Measurements from ENCODE around the gene TSPAN14.

TSPAN14 gene

GRCh38 chr10:80569131-80569895 is 115.2 kb downstream of the TSPAN14 start:
- ATAC-seq (ENCODE audit: low read depth) (no peak), DNase-seq (ENCODE audit: low spot score) (no peak)
- H3K4me3 ChIP-seq (ENCODE audit: severe bottlenecking), result no peak overlapping the region
- TF ChIP-seq CTCF (IDR thresholded peaks at IDR 0.05; ENCODE audit: poor library complexity, severe bottlenecking), result no peak
- H3K9me3 ChIP-seq (ENCODE audit: severe bottlenecking), result no peaks in the 10 kb centered on the region
- no peak overlapping the region for H3K27ac ChIP-seq (ENCODE audit: poor library complexity, severe bottlenecking)
- no peaks in the 10 kb centered on the region for H3K4me1 ChIP-seq (ENCODE audit: insufficient read depth, poor library complexity, severe bottlenecking)
- H3K27me3 ChIP-seq (ENCODE audit: insufficient read depth, poor library complexity, severe bottlenecking), result no peaks in the 10 kb centered on the region
- no peaks in the 10 kb centered on the region for H3K36me3 ChIP-seq (ENCODE audit: low read depth)

DNA sequence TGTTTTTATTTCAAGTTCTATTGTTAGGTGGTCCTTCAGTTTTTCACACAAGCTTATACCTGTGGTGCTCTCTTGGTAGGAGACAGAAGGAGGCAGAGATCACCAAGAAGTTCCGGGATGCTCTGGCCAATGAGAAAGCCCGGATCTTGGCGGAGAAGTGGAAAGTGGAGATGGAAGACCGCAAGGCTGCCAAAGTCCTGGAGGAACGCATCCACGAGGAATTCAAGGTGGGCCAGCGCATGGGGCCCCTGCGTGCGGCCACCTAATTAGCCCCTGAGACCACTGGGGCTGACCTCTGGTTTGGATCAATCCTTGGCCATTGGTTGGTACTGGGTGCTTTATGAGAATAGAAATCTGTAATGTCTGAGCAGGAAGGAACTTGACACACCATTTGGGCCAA is 117.2 kb downstream of the TSPAN14 start:
- H3K4me1 ChIP-seq (ENCODE audit: insufficient read depth, poor library complexity, severe bottlenecking), result no peaks in the 10 kb centered on the region
- no peak for ATAC-seq (ENCODE audit: low read depth)
- no peak for TF ChIP-seq CTCF (IDR thresholded peaks at IDR 0.05; ENCODE audit: poor library complexity, severe bottlenecking)
- no peaks in the 10 kb centered on the region for H3K27me3 ChIP-seq (ENCODE audit: insufficient read depth, poor library complexity, severe bottlenecking)
- no peak for DNase-seq (ENCODE audit: low spot score)
- H3K36me3 ChIP-seq (ENCODE audit: low read depth), result no peaks in the 10 kb centered on the region
- no peak overlapping the region for H3K4me3 ChIP-seq (ENCODE audit: severe bottlenecking)
- no peak overlapping the region for H3K27ac ChIP-seq (ENCODE audit: poor library complexity, severe bottlenecking)
- no peaks in the 10 kb centered on the region for H3K9me3 ChIP-seq (ENCODE audit: severe bottlenecking)

- no peak for DNase-seq (ENCODE audit: low spot score)
- no peak for ATAC-seq (ENCODE audit: low read depth)
- Histone ChIP-seq H3K4me1 (ENCODE audit: insufficient read depth, poor library complexity, severe bottlenecking) (no peaks in the 10 kb centered on the region), H3K36me3 (ENCODE audit: low read depth) (no peaks in the 10 kb centered on the region), H3K4me3 (ENCODE audit: severe bottlenecking) (no peak overlapping the region), H3K27me3 (ENCODE audit: insufficient read depth, poor library complexity, severe bottlenecking) (no peaks in the 10 kb centered on the region), H3K27ac (ENCODE audit: poor library complexity, severe bottlenecking) (no peak overlapping the region), H3K9me3 (ENCODE audit: severe bottlenecking) (no peaks in the 10 kb centered on the region)
- no peak for TF ChIP-seq CTCF (IDR thresholded peaks at IDR 0.05; ENCODE audit: poor library complexity, severe bottlenecking)
Measured at GRCh38 chr10:80579181-80579763, 125.2 kb downstream of the TSPAN14 start.

DNA sequence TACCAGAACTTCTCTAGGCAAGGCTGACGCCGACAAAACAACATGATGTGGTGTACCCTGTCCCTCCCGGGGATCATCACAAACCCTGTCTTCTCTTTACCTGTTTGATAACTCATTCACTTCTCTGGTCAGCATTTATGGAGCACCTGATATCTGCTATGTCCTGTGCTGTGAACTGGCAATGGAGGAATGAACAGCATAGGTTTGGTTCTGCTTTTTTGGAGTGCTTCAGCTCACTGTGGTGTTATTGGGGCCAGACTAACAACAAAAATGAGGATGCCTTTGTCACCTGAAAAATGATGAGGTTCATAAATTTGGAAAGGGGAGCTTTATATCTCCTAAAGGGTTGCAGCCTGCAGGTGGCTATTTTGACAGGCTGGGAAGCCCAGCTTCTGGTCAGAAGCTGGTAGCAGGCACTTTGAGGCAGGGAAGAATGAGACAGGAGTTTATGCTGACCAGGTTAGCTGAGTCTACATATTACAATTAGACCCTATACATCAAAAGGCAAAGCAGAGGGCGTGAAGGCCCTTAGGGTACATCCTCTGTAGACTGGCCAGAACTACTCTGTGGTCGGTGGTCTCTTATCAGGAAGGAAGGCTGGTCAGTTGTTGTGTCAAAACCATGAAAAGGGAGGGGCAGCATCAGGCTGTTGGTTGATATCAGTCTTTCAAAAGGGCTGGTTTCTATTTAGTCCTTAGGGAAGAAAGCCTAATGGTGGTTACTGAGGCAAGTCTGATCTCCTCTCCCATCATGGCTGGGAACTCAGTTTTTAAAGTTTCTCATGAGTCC is 125.9 kb downstream of the TSPAN14 start:
- H3K27me3 ChIP-seq (ENCODE audit: insufficient read depth, poor library complexity, severe bottlenecking), result no peaks in the 10 kb centered on the region
- no peak for TF ChIP-seq CTCF (IDR thresholded peaks at IDR 0.05; ENCODE audit: poor library complexity, severe bottlenecking)
- H3K27ac ChIP-seq (ENCODE audit: poor library complexity, severe bottlenecking), result no peak overlapping the region
- no peak overlapping the region for H3K4me3 ChIP-seq (ENCODE audit: severe bottlenecking)
- no peaks in the 10 kb centered on the region for H3K36me3 ChIP-seq (ENCODE audit: low read depth)
- no peaks in the 10 kb centered on the region for H3K4me1 ChIP-seq (ENCODE audit: insufficient read depth, poor library complexity, severe bottlenecking)
- no peaks in the 10 kb centered on the region for H3K9me3 ChIP-seq (ENCODE audit: severe bottlenecking)
- no peak for ATAC-seq (ENCODE audit: low read depth)
- no peak for DNase-seq (ENCODE audit: low spot score)
